Activated naive CD8-positive, alpha-beta T cell treated with anti-CD3 and anti-CD28 coated beads, Interleukin-2, amount 10 ng/mL, durations not matched to agents 7 days and 5 days (primary cell): Measurements from ENCODE around the gene SIVA1. TPM values are rescaled to one million over a fixed set of nuclear protein-coding genes. Genes with fewer than 3 reads are reported as not detected.
A peak's percentile ranks its signal among the peaks of the same experiment; 100 is the strongest.

ENCODE experiments used
- ATAC-seq: fragments of 150-1000 bp; cut with Tn5 transposase; one replicate; pipeline ENCODE4 v1.10.0; 2021; ENCODE audit warnings: low read depth, moderate library complexity
- POLR2A ChIA-PET: fragments of 350-600 bp; sonication (Branson Sonifier 250); formaldehyde crosslinking; loops from one replicate; lab custom pipeline; 2021; ENCODE audit warnings: antibody characterized with exemption; lab: Charles Lee
- DNase-seq: peaks from one replicate; pipeline ENCODE4 v3.0.0; 2021
- H3K27ac Mint-ChIP-seq: one replicate; pipeline ENCODE4 v1.8.0; 2022; ENCODE audit warnings: mild to moderate bottlenecking, mixed read lengths
- H3K27me3 Mint-ChIP-seq: one replicate; pipeline ENCODE4 v1.8.0; 2022; ENCODE audit warnings: mild to moderate bottlenecking, moderate library complexity, mixed read lengths
- H3K36me3 Mint-ChIP-seq: one replicate; pipeline ENCODE4 v1.8.0; 2021; ENCODE audit warnings: mild to moderate bottlenecking, mixed read lengths
- H3K4me1 Mint-ChIP-seq: one replicate; pipeline ENCODE4 v1.8.0; 2021; ENCODE audit warnings: mixed read lengths
- H3K4me3 Mint-ChIP-seq: one replicate; pipeline ENCODE4 v1.8.0; 2022; ENCODE audit warnings: mild to moderate bottlenecking, moderate library complexity, mixed read lengths
- H3K9me3 Mint-ChIP-seq: one replicate; pipeline ENCODE4 v1.8.0; 2021; ENCODE audit warnings: mixed read lengths
- total RNA-seq, 2 experiments: library from RNA; stranded (reverse); gene quantifications; one replicate each; pipeline ENCODE4 v1.2.3, GENCODE V29; 2021

Gene SIVA1
- total RNA-seq, 2 experiments from 2014 or later, result 110 to 126 TPM

GRCh38 chr14:104714066-104714465 is 38.9 kb upstream of the SIVA1 start:
- Mint-ChIP-seq H3K9me3 (no peaks in the 10 kb centered on the region), H3K27me3 (no peaks in the 10 kb centered on the region), H3K27ac (no peak overlapping the region), H3K36me3 (peaks cover 7% of the 10 kb centered on the region), H3K4me1 (peaks cover 3% of the 10 kb centered on the region), H3K4me3 (no peak overlapping the region)
- DNase-seq, result no peak
- no peak for ATAC-seq
- POLR2A ChIA-PET, result no interaction called here

- ATAC-seq (no peak), DNase-seq (no peak)
- Mint-ChIP-seq H3K27ac (no peak overlapping the region), H3K4me1 (peaks cover 3% of the 10 kb centered on the region), H3K36me3 (peaks cover 7% of the 10 kb centered on the region), H3K9me3 (no peaks in the 10 kb centered on the region), H3K4me3 (no peak overlapping the region), H3K27me3 (no peaks in the 10 kb centered on the region)
- POLR2A ChIA-PET, result no interaction called here
Measured at GRCh38 chr14:104714681-104715080, 38.3 kb upstream of the SIVA1 start.

- no peak overlapping the region for H3K27ac Mint-ChIP-seq
- H3K4me3 Mint-ChIP-seq, result no peak overlapping the region
- H3K36me3 Mint-ChIP-seq, result peaks cover 4% of the 10 kb centered on the region
- peaks cover 3% of the 10 kb centered on the region for H3K4me1 Mint-ChIP-seq
- POLR2A ChIA-PET, result no interaction called here
- no peak for ATAC-seq
- DNase-seq, result no peak
- H3K9me3 Mint-ChIP-seq, result no peaks in the 10 kb centered on the region
- H3K27me3 Mint-ChIP-seq, result no peaks in the 10 kb centered on the region
Measured at GRCh38 chr14:104715416-104715815, 37.5 kb upstream of the SIVA1 start.

- Mint-ChIP-seq H3K4me1 (peaks cover 3% of the 10 kb centered on the region), H3K9me3 (no peaks in the 10 kb centered on the region), H3K27ac (no peak overlapping the region), H3K4me3 (no peak overlapping the region), H3K27me3 (no peaks in the 10 kb centered on the region), H3K36me3 (peaks cover 4% of the 10 kb centered on the region)
- ATAC-seq, result no peak
- no peak for DNase-seq
- POLR2A ChIA-PET, result interaction anchor here (1.3 kb wide), 1 partner anchor 36 kb away, joined by 4 read pairs; the partner anchor contains the start of gene SIVA1
Measured at GRCh38 chr14:104715871-104716270, 37.1 kb upstream of the SIVA1 start.

- H3K4me3 Mint-ChIP-seq, result no peak overlapping the region
- no peak for DNase-seq
Measured at GRCh38 chr14:104717137-104717536, 35.8 kb upstream of the SIVA1 start.

GRCh38 chr14:104717646-104718045 is 35.3 kb upstream of the SIVA1 start:
- no peak for DNase-seq
- peaks cover 3% of the 10 kb centered on the region for H3K4me1 Mint-ChIP-seq
- H3K4me3 Mint-ChIP-seq, result no peak overlapping the region
- POLR2A ChIA-PET, result no interaction called here
- no peaks in the 10 kb centered on the region for H3K27me3 Mint-ChIP-seq
- no peak for ATAC-seq
- H3K36me3 Mint-ChIP-seq, result peaks cover 4% of the 10 kb centered on the region
- no peaks in the 10 kb centered on the region for H3K9me3 Mint-ChIP-seq
- H3K27ac Mint-ChIP-seq, result no peak overlapping the region

More at GRCh38 chr14:104717137-104717536, 35.8 kb upstream of the SIVA1 start:
- no peak for ATAC-seq
- Mint-ChIP-seq H3K27ac (no peak overlapping the region), H3K9me3 (no peaks in the 10 kb centered on the region), H3K4me1 (peaks cover 3% of the 10 kb centered on the region), H3K36me3 (peaks cover 4% of the 10 kb centered on the region), H3K27me3 (no peaks in the 10 kb centered on the region)
- POLR2A ChIA-PET, result no interaction called here

GRCh38 chr14:104718147-104718546 is 34.8 kb upstream of the SIVA1 start:
- DNase-seq (no peak), ATAC-seq (no peak)
- no peak overlapping the region for H3K27ac Mint-ChIP-seq
- H3K4me1 Mint-ChIP-seq, result peaks cover 3% of the 10 kb centered on the region
- H3K4me3 Mint-ChIP-seq, result no peak overlapping the region
- H3K27me3 Mint-ChIP-seq, result no peaks in the 10 kb centered on the region
- H3K36me3 Mint-ChIP-seq, result peaks cover 4% of the 10 kb centered on the region
- POLR2A ChIA-PET, result no interaction called here
- no peaks in the 10 kb centered on the region for H3K9me3 Mint-ChIP-seq

- H3K4me3 Mint-ChIP-seq, result no peak overlapping the region
- H3K27me3 Mint-ChIP-seq, result no peaks in the 10 kb centered on the region
- peaks cover 3% of the 10 kb centered on the region for H3K4me1 Mint-ChIP-seq
- DNase-seq (no peak), ATAC-seq (no peak)
- no peak overlapping the region for H3K27ac Mint-ChIP-seq
- peaks cover 4% of the 10 kb centered on the region for H3K36me3 Mint-ChIP-seq
- POLR2A ChIA-PET, result no interaction called here
- H3K9me3 Mint-ChIP-seq, result no peaks in the 10 kb centered on the region
Measured at GRCh38 chr14:104718871-104719270, 34.1 kb upstream of the SIVA1 start.

GRCh38 chr14:104719343-104719742 is 33.6 kb upstream of the SIVA1 start:
- peaks cover 3% of the 10 kb centered on the region for H3K4me1 Mint-ChIP-seq
- no peaks in the 10 kb centered on the region for H3K9me3 Mint-ChIP-seq
- DNase-seq (no peak), ATAC-seq (no peak)
- H3K27ac Mint-ChIP-seq, result no peak overlapping the region
- no peak overlapping the region for H3K4me3 Mint-ChIP-seq
- no peaks in the 10 kb centered on the region for H3K27me3 Mint-ChIP-seq
- POLR2A ChIA-PET, result no interaction called here
- H3K36me3 Mint-ChIP-seq, result peaks cover 4% of the 10 kb centered on the region

GRCh38 chr14:104721505-104722431 is 31.2 kb upstream of the SIVA1 start:
- no peak overlapping the region for H3K27ac Mint-ChIP-seq
- DNase-seq, result no peak
- H3K4me1 Mint-ChIP-seq, result peaks cover 3% of the 10 kb centered on the region
- no peaks in the 10 kb centered on the region for H3K9me3 Mint-ChIP-seq
- no peak overlapping the region for H3K4me3 Mint-ChIP-seq
- POLR2A ChIA-PET, result interaction anchor here (2.1 kb wide), 1 partner anchor 31 kb away, joined by 8 read pairs; the partner anchor contains the start of gene SIVA1
- no peaks in the 10 kb centered on the region for H3K27me3 Mint-ChIP-seq
- ATAC-seq, result no peak
- H3K36me3 Mint-ChIP-seq, result peaks cover 4% of the 10 kb centered on the region

GRCh38 chr14:104722938-104723650 is 29.9 kb upstream of the SIVA1 start:
- Mint-ChIP-seq H3K36me3 (no peaks in the 10 kb centered on the region), H3K27me3 (no peaks in the 10 kb centered on the region), H3K4me3 (no peak overlapping the region), H3K27ac (no peak overlapping the region), H3K4me1 (no peaks in the 10 kb centered on the region), H3K9me3 (no peaks in the 10 kb centered on the region)
- ATAC-seq (no peak), DNase-seq (no peak)
- POLR2A ChIA-PET, result interaction anchor here (2.1 kb wide), 1 partner anchor 29 kb away, joined by 8 read pairs; the partner anchor contains the start of gene SIVA1

GRCh38 chr14:104723651-104724406 is 29.1 kb upstream of the SIVA1 start, which contains the start of gene ADSS1:
TSS of gene ADSS1 (plus strand) at chr14:104724229. CDS start at chr14:104724271, 42 bp downstream.
- POLR2A ChIA-PET, result no interaction called here
- Mint-ChIP-seq H3K4me3 (peak within 1 kb of the TSS; percentile 55), H3K9me3 (no peaks in the 10 kb centered on the region)

More at GRCh38 chr14:104723651-104724406, 29.1 kb upstream of the SIVA1 start, which contains the start of gene ADSS1:
- no peaks in the 10 kb centered on the region for H3K27me3 Mint-ChIP-seq
- DNase-seq (peak; percentile 86), ATAC-seq (peak; percentile 70)
- H3K4me1 Mint-ChIP-seq, result no peaks in the 10 kb centered on the region
- no peak within 1 kb of the TSS for H3K27ac Mint-ChIP-seq
- no peaks in the 10 kb centered on the region for H3K36me3 Mint-ChIP-seq
